Measurements from ENCODE around the gene TAF10.

The TAF10 gene

GRCh38 chr11:6622261-6623171, 10.5 kb upstream of the TAF10 start:
- no peak for TF ChIP-seq CTCF (conservative IDR thresholded peaks at IDR 0.05)
- H3K27ac ChIP-seq = no peak overlapping the region

- no peak for TF ChIP-seq CTCF (conservative IDR thresholded peaks at IDR 0.05)
Measured at GRCh38 chr11:6621711-6622211, 9.7 kb upstream of the TAF10 start.

DNA sequence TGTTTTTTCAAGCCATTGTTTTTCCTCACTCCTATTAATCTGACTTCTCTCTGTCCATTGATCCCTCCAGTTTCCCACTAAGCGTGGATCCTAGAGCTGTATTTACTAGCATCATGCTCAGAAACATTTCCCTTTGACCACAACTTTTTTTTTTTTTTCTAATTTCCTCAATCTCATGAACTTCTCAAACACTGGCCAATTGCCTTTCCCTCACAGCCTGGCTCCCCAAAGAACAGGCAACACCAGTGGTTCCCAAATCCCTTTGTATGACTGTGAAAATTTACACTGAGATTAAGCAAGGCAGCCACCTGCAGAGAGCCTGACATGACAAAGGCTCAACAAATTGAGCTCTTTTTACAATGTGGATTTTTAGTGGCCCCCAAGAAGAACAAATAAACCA, 8.6 kb upstream of the TAF10 start:
- no peak overlapping the region for H3K27ac ChIP-seq
- no peak for TF ChIP-seq CTCF (conservative IDR thresholded peaks at IDR 0.05)

More at GRCh38 chr11:6621711-6622211, 9.7 kb upstream of the TAF10 start:
- H3K27ac ChIP-seq = no peak overlapping the region

DNA sequence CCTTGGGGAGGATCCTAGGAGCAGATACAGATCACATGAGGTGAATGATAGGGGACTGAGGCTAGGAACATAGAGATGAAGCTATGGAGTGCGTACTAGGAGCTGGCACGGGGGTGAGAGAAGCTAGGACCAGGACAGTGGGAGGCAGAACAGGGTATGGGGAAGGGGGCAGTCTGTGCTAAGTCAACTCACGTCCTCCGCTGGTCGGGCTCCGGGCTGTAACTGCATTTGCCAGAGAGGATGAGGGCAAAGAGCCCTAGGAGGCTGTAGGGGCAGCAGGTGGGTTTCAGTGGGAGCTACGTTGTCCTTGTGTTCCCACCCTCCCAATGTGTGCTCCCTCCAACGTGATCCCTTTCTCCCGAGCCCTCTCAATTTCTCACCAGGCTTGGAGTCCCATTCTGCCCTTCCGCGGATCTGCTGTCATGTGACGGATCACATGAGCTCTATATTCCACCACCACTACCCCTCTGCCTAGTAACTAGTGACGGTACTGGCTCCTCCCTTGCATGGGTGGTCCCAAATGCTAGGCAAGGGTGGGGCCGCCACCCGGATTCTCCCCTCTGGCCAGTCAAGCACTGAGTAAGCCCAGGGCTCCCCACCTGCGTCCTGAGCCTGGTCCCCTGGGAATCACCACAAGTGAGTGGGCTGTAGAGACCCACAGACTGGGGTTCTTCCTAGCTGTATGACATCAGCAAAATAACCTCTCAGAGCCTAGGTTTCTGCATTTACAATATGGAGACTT, 7.2 kb upstream of the TAF10 start, which contains the start of gene TPP1:
Gene TPP1, minus strand, starts transcription at position 419 of the 742 bp plus-strand sequence. Its CDS starts 22 bp downstream, at position 397.
- no peak for TF ChIP-seq CTCF (conservative IDR thresholded peaks at IDR 0.05)
- peak within 1 kb of the TSS; percentile 61 for H3K27ac ChIP-seq

- no peak for TF ChIP-seq CTCF (conservative IDR thresholded peaks at IDR 0.05)
- H3K27ac ChIP-seq = peak overlapping the region; percentile 61
Measured at GRCh38 chr11:6618117-6619003, 6.3 kb upstream of the TAF10 start.

DNA sequence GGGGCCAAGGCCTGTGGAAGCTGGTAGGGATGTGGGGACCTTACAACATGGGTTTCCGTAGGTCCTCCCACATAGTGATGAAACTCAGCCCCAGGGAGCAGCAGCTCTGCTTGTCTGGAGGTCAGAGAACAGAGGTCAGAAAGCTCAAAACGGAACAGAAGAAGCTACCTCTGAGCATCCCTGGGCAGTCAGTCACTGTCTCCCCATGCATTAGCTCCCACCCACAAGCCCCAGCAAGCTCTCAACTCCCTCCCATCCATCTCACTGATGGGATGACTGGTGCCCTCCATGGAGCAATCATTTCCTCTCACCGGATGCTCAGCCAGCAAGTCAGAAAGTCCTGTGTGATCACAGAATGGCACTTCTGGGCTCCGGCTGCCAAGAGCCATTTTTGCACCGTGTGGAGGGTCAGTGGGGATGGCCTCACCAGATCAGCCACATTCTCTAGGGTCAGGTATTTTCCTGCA, 5.3 kb upstream of the TAF10 start:
- H3K27ac ChIP-seq = no peak overlapping the region
- no peak for TF ChIP-seq CTCF (conservative IDR thresholded peaks at IDR 0.05)
